Skeletal muscle cell (primary cell): ENCODE results near the gene ATXN2L.
"Not testable (repeated sequence)": the region's sequence is repeated elsewhere in the genome, so short reads cannot be mapped to it uniquely, and the experiment has no call there.

ENCODE experiments used
- DNase-seq: peaks from one replicate; pipeline ENCODE4 v3.0.0-alpha.2; 2010; ENCODE audit warnings: low read depth
- H3K4me3 ChIP-seq: 2 replicates; pipeline ENCODE4 v1.5.1; 2011; ENCODE audit warnings: low read depth, mild to moderate bottlenecking, control low read depth, low read length, moderate library complexity

ATXN2L gene

GRCh38 chr16:28880955-28881354 lies 58.2 kb downstream of the ATXN2L start:
- no peak overlapping the region for H3K4me3 ChIP-seq
- DNase-seq: no peak

- not testable (repeated sequence) for H3K4me3 ChIP-seq
Measured at GRCh38 chr16:28881565-28881964, 58.8 kb downstream of the ATXN2L start.

GRCh38 chr16:28882551-28883160 lies 59.9 kb downstream of the ATXN2L start:
- no peak for DNase-seq
- H3K4me3 ChIP-seq: no peak overlapping the region

More at GRCh38 chr16:28881565-28881964, 58.8 kb downstream of the ATXN2L start:
- not testable (repeated sequence) for DNase-seq

GRCh38 chr16:28883221-28883996 lies 60.6 kb downstream of the ATXN2L start:
- no peak overlapping the region for H3K4me3 ChIP-seq
- DNase-seq: no peak

DNA sequence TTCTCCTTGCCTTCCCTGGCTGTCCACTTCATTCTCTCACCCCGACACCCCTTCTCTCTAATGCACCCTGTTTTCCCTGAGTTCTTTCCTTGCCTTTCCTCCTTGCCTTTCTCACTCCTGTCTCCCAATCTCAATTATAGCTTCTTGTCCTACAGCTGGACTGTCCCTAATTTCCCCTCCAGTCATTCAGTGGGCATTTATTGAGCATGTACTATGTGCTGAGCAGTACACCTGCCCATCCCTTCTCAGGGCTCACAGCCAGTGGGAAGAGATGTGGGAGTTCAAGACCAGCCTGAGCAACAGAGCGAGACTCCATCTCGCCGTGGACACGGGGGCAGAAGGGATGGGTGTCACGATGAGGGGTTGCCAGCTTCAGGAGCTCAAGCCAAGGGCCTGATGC lies 61.2 kb downstream of the ATXN2L start:
- DNase-seq: no peak
- no peak overlapping the region for H3K4me3 ChIP-seq
